SKM-1 (cell line): ENCODE results near the gene CYB561D1.

Experiments
- DNase-seq: peaks from one replicate; lab custom pipeline; 2025; ENCODE audit not compliant: unreplicated experiment; lab: John Stamatoyannopoulos, UW

The CYB561D1 gene

DNA sequence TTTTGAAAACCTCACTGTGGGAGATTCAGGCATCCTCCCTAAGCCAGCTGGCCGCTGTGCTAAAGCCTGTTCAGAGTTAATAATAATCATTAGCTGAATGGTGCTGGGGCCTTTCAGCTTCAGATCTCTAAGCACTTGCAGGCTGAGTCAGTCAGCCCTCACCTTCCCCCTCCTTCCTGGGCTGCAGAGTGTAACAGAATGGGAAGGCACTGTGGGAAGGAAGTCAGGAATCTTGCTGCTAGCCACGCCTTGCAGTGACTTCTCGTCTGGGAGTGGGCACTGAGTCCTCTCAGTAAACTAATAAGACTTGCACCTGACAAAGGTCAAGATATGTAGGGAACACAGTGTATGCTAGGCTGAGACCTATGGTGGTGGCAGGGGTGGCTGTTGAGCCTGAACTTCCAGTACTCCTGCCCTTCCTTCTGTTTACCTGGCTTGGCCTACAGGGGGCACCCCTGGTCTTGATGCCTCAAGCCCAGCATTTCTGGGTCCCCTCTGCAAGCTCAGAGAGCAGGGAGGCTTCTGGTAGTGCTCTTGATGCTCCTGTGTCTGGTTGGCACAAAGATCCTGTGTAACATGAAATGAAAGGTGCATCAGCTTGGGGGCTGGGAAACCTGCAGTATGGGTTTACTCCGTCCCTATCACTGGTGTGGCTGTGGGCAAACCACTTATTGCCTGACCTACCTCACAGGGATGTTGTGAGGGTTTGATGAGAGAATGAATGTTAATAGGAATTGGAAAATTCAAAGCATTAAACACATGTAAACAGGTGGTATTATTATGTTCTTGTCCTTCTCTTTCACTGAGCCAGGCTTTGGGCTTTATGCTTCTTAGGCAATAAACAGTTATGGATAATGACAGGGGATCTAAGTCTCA lies 6.0 kb downstream of the CYB561D1 start:
- peak; percentile 27 for DNase-seq

DNA sequence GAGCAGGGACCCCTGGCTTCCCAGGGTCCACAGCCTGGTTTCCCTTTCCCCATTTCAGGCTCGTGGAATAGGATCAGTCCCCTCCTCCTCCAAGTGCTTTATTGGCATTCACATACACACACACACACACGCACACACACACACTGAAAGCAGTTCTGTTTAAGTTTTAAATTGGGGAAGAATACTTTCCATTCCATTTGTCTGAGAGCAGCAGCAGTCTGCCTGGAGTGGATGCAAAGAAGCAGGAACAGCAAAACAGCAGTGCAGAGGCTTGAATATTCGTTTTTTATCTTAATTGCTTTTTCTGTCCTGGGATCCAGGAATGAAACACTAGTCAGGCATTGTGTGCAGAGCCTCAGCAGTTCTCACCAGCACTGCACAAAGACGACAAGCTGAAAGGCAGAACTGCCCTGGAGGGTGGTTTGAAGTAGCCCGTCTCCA lies 7.1 kb downstream of the CYB561D1 start:
- no peak for DNase-seq

DNA sequence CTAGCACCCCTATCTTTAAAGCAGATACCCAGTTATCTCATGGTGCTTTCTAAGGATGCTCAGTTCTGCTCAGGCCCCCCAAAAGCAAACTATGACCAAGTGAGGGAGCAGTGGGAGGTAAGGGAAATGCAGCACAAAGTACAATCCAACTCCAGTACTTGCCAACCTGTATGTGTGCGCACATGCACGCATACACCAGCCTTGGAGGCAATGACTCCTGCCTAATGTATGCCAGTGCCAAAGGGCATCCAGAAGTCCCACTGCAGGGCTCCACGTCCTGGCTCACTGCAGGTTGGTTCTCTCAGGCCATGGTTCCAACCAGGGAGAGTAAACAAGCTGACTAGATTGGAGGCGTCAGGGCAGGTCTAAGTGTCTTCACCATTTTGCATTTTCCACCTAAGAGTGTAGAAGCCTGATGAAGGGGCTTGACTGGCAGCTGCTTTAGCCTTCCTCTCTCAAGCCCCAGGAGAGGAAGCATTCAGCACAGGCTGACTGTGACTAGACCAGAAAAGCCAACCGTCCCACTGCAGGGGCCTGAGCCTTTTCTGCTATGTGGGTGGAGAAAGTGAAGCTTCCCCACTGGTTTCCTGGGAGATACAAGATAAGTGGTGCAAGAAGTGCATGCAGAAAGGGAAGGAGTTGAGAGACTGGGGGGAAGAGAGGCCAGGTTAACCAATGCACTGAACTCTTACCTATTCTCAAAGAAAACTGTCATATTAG lies 7.9 kb downstream of the CYB561D1 start:
- DNase-seq: peak; percentile 57

DNA sequence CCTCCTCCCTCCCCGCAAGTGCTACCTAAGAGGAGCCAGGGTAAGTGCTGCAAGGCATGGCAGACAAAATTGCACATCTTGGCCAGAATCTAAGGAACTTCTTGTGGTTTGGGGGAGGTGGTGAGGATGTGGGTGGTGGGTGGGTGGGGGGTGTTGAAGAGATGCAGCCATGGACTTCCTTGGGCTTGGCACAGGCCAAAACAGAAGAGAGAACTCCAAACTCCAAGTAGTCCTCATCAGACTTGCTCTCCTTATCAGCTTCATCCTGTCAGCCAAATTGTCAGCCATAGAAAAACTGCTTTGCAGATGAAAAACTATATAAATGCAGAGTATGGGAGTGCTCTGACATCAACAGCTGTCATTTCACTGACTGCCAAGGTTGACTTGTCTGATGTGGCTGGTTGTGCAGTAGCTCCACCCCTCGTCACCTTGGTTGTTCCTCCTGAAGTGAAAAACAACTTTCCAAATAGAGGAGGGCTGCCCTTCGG lies 8.5 kb downstream of the CYB561D1 start:
- DNase-seq: no peak

DNA sequence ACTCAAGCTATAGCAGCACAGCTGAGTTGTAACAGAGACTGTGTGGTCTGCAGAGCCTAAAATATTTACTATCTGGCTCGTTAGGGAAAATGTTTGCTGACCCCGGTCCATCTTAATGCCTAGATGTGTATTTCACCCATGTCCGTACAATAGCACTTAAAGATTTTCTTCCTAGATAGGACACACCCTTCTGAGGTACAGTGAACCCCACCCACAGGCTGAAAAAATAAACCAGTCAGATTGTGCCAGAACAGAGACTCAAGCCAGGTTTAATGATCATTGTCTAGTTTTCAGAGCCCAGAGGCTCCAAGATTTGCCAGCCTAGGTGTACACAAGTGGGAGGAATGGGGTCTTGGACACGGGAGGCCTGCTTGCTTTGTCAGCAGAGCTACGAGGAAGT lies 10.0 kb downstream of the CYB561D1 start:
- no peak for DNase-seq

DNA sequence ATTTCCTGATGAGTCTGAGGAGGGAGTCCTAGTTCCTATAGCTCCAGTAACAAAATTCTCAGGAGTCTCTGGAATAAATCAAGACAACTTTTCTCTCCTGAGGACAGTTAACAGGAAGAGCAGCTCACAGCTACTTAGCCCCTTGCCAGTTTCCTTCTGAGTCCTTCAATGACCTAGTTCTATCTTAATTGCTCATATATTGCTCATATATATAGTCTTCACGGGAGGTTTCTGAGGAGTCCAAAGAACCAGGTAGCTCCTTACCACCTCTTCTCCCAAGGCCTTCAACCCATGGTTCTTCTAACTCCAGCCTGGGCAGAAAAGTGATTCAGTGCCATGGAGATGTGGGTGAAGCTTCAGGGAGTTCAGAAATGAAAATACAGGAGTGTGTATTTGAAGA lies 11.1 kb downstream of the CYB561D1 start:
- DNase-seq: no peak

DNA sequence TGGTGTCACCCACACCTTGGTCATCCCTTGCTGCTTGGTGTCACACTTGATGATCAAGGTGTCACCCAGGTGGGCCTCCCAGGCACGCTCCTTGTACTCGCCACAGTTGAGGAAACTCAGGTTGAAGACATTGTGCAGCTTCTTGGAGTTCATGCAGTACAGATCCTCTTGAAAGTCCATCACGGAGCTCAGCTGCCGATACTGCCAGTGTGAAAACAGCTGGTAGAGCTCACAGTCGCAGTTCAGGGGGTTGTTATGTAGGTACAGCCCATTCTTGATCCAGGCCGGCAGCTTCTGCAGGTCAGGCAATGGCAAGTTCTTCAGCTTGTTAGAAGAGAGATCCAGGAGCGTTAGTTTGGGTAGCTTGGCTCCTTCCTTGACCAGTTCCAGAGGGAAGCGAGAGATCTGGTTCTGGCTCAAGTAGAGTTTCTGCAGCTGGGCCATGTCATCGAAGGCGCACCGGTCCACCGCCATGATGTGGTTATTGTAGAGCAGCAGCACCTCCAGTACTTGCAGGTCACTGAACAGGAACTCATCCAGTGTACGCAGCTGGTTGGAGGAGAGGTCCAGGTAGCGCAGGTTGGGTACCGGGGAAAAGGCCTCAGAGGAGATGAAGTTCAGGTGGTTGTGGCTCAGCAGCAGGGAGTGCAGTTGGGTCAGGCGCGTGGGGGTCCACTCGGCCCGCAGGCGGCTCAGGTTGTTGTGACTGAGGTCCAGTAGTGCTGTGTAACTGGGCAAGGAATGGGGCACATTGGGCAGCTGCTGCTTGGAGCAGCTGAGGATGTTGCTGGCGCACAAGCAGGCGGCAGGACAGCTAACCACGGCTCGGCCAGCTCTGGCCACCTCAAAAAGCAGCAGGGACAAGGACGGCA lies 14.3 kb downstream of the CYB561D1 start:
- DNase-seq: no peak

DNA sequence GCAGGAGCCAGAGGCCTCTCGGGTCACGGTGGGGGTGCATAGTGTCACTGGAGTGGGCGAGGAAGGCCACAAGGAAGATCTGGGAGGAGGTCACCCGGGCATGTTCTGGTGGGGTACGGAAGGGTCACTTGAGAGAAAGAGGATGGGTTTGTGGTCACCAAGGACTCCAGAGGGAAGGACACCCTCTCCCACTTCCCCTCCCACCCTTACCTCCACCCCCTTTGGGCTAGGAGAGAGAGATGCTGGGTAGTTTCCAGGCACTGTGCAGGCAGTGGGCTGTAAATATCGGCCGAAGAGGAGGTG lies 14.9 kb downstream of the CYB561D1 start:
- no peak for DNase-seq

DNA sequence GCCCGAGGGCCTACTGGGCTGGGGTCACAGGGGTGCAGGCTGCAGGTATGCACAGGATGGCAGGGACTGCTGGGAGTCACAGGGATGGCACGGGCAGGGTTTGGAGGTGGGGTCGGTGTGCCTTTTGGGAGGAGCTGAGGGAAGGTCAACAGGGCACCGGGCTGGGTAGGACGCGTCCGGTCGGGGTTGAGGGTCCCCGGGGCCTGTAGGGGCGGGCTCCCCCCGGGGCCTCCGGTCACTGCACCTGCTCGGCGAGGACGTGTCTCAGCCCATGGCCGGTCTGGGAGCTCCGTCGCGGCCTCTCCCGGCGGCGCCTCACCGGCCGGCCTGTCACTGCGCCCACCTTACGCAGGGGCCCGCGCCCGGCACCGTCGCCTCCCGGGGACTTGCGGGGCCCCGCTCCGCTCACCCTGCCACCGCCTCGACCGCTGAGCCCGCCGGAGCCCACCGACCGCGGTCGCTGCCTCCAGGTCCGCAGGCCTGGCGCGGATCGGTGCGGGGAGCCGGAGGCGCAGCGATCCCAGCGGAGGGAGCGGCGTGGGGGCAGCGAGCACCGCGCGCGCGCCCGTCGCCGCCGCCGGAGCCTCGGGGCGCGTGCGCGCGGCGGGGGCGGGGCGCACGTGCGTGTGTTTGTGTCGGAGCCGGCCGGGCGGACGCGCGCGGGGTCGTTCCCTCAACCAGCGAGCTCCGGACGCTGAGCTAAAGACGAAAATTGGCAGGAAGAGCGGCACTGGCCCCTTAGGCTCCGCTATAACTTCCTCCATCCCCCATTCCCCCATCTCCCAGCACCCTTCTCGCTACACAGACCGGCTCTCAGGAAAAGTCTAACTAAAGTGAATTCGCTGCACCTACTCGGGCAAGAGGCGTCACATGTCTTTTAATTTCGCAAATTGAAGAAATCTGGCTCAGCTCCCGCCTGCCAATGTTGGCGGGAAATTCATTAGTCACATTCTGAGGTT lies 15.6 kb downstream of the CYB561D1 start, which contains the start of gene AMIGO1:
Gene AMIGO1, minus strand, starts transcription at position 552 of the 959 bp plus-strand sequence. CDS start 815 bp downstream, outside the sequence.
- no peak for DNase-seq

DNA sequence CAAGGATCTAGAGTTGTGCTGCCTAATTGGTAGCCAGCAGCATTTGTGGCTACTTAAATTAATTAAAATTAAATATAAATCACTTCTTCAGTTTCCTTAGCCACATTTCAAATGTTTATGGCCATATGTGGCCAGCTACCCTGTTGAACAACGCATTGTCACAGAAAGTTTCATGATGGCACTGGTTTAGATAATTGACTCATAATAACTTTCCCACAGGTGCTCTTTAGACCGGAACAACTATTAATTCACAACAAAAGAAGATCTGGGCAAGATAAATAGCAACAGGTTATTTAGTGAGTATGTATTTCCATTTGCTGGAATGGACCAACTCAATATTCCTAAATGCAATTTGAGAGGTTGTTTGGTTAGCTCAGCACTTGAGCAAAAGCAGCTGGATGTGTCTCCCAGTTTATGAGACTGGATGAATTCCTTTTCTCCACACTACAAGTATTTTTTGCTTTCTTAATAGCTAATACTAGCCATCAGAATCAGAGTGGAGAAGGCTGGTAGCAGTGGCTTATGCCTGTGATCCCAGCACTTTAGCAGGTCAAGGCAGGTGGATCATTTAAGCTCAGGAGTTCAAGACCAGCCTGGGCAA lies 19.3 kb downstream of the CYB561D1 start:
- DNase-seq: no peak

DNA sequence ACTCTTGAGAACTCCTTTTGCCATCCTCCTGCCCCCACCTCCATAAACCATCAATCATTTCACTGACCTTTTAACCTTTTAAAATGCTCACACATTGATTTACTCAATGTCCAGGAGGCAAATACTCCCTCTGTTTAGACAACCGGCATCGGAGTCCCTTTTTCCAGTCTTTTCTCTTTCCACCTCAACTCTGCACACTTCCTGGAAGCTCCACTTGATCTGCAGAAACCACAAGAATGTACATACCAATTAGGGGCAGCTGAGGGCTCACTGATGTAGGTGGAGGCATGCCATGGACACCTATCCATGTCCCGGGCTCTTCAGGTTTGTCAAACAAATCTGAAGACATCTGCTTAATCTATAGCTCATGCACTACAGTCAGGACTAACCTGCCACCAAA lies 21.0 kb downstream of the CYB561D1 start:
- no peak for DNase-seq

DNA sequence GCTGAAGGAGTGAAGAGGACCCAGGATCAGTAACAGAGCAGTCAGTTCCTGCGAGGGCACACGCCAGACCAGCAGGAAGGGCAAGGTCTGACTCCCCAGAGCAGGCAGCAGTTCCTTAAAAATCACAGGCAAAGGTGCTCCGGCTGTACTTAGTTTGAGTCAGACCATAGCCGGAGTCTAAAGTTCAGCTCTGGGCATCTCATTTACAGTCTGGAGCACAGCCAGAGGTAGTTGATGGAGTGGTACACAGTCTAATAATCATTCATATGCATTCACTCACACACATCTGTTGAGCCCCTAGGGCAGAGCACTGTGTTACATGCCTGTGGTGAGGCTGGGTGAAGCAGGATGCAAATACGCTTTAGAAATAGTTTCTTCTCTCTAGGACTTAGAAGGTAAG lies 23.0 kb downstream of the CYB561D1 start:
- no peak for DNase-seq

DNA sequence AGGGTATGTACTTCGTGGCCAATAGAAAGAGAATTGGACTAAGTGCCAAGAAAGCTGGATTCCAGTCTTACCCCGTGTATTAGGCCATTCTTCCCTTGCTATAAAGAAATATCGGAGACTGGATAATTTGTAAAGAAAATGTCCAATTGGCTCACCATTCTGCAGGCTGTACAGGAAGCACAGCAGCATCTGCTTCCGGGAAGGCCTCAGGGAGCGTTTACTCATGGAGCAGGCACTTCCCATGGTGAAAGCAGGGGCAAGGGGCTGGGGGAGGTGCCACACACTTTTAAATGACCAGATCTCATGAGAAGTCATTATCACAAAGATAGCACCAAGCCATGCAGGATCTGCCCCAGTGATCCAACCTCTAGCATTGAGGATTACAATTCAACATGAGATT lies 23.4 kb downstream of the CYB561D1 start:
- DNase-seq: no peak

DNA sequence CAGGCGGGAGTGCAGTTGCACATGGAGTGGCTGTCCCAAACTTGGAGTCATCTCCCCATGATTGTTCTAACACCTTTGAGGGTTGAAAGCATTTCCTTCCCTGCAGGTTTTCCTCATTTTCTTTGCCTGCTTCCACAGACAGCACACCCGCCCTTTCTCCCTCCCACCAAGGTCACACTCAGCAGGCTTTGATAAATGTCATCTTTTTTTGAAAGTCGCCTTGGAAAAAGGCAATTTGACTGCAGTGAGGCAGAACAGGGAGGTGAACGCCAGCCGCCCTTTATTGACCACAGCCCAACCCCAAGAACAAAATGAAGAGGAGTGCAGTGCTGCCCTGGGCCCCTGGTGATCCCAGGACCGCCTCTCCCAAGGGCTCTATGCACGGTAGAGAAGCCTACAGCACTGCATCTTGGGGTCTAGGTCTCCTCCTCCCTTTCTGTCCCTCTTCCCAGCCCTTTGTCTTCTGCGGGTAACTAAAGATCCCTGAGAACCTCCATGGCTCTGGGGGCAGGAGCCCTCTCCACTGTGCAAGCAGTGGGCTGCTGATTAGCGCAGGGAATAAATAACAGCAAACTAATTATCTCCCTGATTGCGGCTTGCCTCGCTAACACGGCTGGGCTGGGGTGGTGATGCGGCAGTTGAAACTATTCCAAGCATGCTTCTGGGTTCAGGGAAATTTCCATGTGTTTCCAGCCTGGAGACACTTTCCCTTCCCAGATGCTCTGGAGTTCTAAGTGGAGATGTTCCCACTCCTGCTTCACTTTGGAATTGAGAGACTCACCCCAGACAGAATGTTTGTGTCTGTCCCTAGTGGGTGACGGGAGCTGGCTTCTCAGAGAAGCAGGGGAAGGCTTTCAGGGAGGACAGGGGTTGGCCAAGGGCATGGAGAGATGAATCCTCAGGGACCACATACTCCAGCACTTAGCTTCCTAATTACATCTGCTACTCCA lies 27.4 kb downstream of the CYB561D1 start:
- DNase-seq: no peak

DNA sequence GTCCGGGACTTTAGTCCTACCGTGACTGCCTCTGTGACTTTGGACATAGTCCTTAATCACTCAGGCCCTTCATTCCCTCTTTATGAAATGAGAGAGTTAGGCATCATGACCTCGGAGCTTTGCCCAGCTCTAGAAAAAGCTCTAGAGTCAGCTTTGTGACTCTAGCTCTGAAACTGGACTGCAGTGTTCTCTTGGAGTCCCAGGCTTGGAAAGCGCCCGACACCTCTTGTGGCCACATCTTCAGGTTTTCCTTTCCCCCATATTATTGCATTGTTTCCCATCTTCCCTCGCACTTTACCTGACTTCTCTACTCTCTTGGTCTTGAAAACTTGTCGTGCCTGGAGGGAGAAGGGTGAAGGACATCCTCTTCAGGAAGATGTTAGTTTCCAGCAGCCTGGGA lies 28.1 kb downstream of the CYB561D1 start:
- DNase-seq: no peak

DNA sequence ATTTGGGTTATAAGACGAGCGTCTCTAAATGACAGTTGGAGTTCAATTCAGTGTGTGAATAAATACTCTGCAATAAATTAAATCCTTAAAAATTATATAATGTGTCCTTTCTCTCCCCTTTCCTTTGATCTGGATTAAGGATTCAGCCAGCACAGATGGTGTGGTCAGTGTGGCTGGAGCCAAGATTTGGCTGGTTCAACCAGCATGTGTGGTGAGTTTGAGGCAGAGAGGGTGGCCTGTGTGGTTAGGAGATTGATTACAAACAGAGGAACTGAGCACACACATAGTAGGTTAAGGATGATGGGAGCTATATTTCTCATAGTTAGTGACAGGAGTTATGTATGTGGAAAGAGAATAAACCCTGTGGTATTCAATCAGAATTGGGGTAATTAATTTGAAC lies 29.8 kb downstream of the CYB561D1 start:
- DNase-seq: no peak

DNA sequence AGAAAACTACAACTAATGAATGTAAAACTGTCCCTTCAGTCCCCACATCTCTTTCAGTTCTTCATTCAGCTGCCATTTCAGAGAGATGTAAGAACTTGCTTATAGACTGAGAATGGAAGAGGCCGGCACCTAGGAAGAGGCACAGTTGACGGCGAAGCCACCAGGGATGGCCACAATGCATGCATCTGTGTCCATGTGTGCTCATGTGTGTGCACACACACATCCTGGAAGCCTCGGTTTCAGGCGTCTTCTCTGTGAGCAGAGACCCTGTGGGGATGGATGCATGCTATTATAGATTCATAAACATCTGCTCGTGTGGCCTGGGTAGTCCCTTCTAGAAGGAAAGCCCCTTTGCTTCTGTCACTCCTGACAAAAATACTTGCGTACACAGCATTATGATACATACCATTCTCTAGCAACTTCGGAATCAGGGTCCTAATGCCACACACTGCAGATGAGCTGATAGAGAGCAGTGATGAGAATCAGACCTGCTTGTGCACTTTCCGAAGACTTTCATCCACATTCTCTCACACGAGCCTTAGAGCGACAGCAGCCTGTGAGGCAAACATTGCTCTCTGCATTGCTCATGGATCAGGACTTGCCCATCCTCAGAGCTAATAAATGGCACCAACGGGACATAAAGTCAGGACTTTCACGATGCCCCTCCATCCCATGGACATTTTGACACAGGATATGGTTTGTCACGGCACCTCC lies 33.4 kb downstream of the CYB561D1 start:
- no peak for DNase-seq
